Smooth muscle cell of the umbilical artery (primary cell): ENCODE results near the gene TBC1D28. TPM values are rescaled to one million over a fixed set of nuclear protein-coding genes. Genes with fewer than 3 reads are reported as not detected.

Experiments
- total RNA-seq: library from RNA; depleted of rRNA; stranded (reverse); fragments of >200 nt; gene quantifications from 2 replicates; pipeline ENCODE4 v1.2.3, GENCODE V29; 2014

TBC1D28 gene
- total RNA-seq, result not detected in 2 replicates

GRCh38 chr17:18644291-18644690, at the start of gene TBC1D28:
TSS of gene TBC1D28 (minus strand) at chr17:18644391. CDS start at chr17:18641352, 3,039 bp downstream.

GRCh38 chr17:18681767-18682571, 37.8 kb upstream of the TBC1D28 start, which contains the start of gene FOXO3B:
TSS of gene FOXO3B (minus strand) at chr17:18682314. CDS start at chr17:18681651, 663 bp downstream.

Other genes starting within 250 kb of the TBC1D28 start
- not detected in 2 replicates for gene LGALS9C, start 167.6 kb downstream of the TBC1D28 start, total RNA-seq
- 3.6 and 5.5 TPM in 2 replicates for gene FOXO3B, start 37.9 kb upstream of the TBC1D28 start, total RNA-seq
- under 0.01 and 0.05 TPM in 2 replicates for gene FBXW10, start 99.7 kb upstream of the TBC1D28 start, total RNA-seq
- 135 and 207 TPM in 2 replicates for gene TVP23B, start 136.8 kb upstream of the TBC1D28 start, total RNA-seq
- gene PRPSAP2, start 213.7 kb upstream of the TBC1D28 start, total RNA-seq, result 45.4 and 61.6 TPM in 2 replicates